HUES6 (cell line): ENCODE results near the gene WNT8B.

Experiments used
- H3K27ac ChIP-seq: 2 replicates; pipeline ENCODE4 v1.7.0; 2013; ENCODE audit warnings: low read depth, mild to moderate bottlenecking, low read length, inconsistent platforms
- H3K27me3 ChIP-seq: 2 replicates; pipeline ENCODE4 v1.6.1; 2013; ENCODE audit warnings: low read length; ENCODE audit not compliant: control insufficient read depth, insufficient read depth
- H3K36me3 ChIP-seq: 2 replicates; pipeline ENCODE4 v1.6.1; 2013; ENCODE audit warnings: low read length; ENCODE audit not compliant: control insufficient read depth, insufficient read depth
- H3K4me1 ChIP-seq: 2 replicates; pipeline ENCODE4 v1.6.1; 2013; ENCODE audit warnings: low read length; ENCODE audit not compliant: control insufficient read depth, insufficient read depth
- H3K4me3 ChIP-seq: 2 replicates; pipeline ENCODE4 v1.5.1; 2013; ENCODE audit warnings: low read depth, low read length
- H3K9ac ChIP-seq: one replicate; pipeline ENCODE4 v1.6.1; 2013; ENCODE audit warnings: mild to moderate bottlenecking, low read length
- H3K9me3 ChIP-seq: 2 replicates; pipeline ENCODE4 v1.6.1; 2013; ENCODE audit warnings: low read depth, low read length; ENCODE audit not compliant: control insufficient read depth, insufficient read depth

The WNT8B gene

GRCh38 chr10:100483876-100484666, 21.3 kb downstream of the WNT8B start:
- peaks cover 94% of the 10 kb centered on the region for H3K27me3 ChIP-seq
- H3K9me3 ChIP-seq = no peaks in the 10 kb centered on the region
- H3K4me3 ChIP-seq = no peak overlapping the region
- no peak overlapping the region for H3K9ac ChIP-seq
- H3K36me3 ChIP-seq = no peaks in the 10 kb centered on the region
- H3K27ac ChIP-seq = no peak overlapping the region
- peaks cover 39% of the 10 kb centered on the region for H3K4me1 ChIP-seq

GRCh38 chr10:100485366-100485765, 22.6 kb downstream of the WNT8B start:
- H3K36me3 ChIP-seq = no peaks in the 10 kb centered on the region
- H3K4me3 ChIP-seq = peak overlapping the region; percentile 5
- H3K4me1 ChIP-seq = peaks cover 39% of the 10 kb centered on the region
- no peaks in the 10 kb centered on the region for H3K9me3 ChIP-seq
- H3K27me3 ChIP-seq = peaks cover 94% of the 10 kb centered on the region
- no peak overlapping the region; the same call in 1 of the 2 replicates for H3K27ac ChIP-seq
- H3K9ac ChIP-seq = peak overlapping the region; percentile 46

GRCh38 chr10:100485801-100486495, 23.1 kb downstream of the WNT8B start:
- Histone ChIP-seq H3K36me3 (no peaks in the 10 kb centered on the region), H3K4me1 (peaks cover 39% of the 10 kb centered on the region), H3K9me3 (no peaks in the 10 kb centered on the region), H3K4me3 (peak overlapping the region; percentile 5), H3K9ac (no peak overlapping the region), H3K27ac (no peak overlapping the region), H3K27me3 (peaks cover 93% of the 10 kb centered on the region)

DNA sequence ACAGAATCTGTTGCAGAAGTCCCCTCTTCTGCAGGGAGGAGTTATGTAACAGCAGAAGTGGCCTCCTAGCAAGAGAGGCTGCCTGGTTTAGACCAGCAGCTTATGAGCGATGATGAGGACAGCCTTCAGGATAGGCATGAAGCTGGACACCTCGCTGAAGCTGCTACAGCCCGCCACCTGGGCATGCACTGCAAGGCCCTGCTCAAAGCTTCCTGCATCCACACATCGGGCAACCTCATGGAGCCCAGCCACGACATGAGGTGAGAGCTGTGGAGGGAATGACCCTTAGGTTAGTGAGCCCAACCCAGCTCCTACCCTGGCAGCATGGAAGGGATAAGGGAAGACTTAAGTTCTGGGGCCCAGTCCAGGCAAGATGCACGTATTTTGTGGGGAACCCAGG, 24.7 kb downstream of the WNT8B start:
- Histone ChIP-seq H3K27ac (no peak overlapping the region), H3K9me3 (no peaks in the 10 kb centered on the region), H3K4me3 (no peak overlapping the region), H3K4me1 (peaks cover 39% of the 10 kb centered on the region), H3K9ac (no peak overlapping the region), H3K36me3 (no peaks in the 10 kb centered on the region), H3K27me3 (peaks cover 80% of the 10 kb centered on the region)

- H3K36me3 ChIP-seq = no peaks in the 10 kb centered on the region
- no peak overlapping the region for H3K9ac ChIP-seq
- H3K4me3 ChIP-seq = no peak overlapping the region
- peaks cover 61% of the 10 kb centered on the region for H3K27me3 ChIP-seq
- H3K27ac ChIP-seq = no peak overlapping the region
- no peaks in the 10 kb centered on the region for H3K9me3 ChIP-seq
- H3K4me1 ChIP-seq = peaks cover 27% of the 10 kb centered on the region
Observed at GRCh38 chr10:100489396-100489795, 26.6 kb downstream of the WNT8B start.

- no peak overlapping the region for H3K9ac ChIP-seq
- no peak overlapping the region for H3K4me3 ChIP-seq
- H3K27ac ChIP-seq = no peak overlapping the region
- H3K27me3 ChIP-seq = peaks cover 51% of the 10 kb centered on the region
- no peaks in the 10 kb centered on the region for H3K9me3 ChIP-seq
- H3K36me3 ChIP-seq = no peaks in the 10 kb centered on the region
- H3K4me1 ChIP-seq = peaks cover 16% of the 10 kb centered on the region
Observed at GRCh38 chr10:100490531-100490930, 27.7 kb downstream of the WNT8B start.

GRCh38 chr10:100496567-100496966, 33.8 kb downstream of the WNT8B start:
- H3K9me3 ChIP-seq = no peaks in the 10 kb centered on the region
- H3K9ac ChIP-seq = no peak overlapping the region
- H3K4me1 ChIP-seq = no peaks in the 10 kb centered on the region
- H3K27ac ChIP-seq = no peak overlapping the region
- peaks cover 8% of the 10 kb centered on the region; the same call in 1 of the 2 replicates for H3K27me3 ChIP-seq
- no peak overlapping the region for H3K4me3 ChIP-seq
- 0 out of 2 replicates have a peak, but pooled peaks cover 2% of the 10 kb centered on the region for H3K36me3 ChIP-seq

DNA sequence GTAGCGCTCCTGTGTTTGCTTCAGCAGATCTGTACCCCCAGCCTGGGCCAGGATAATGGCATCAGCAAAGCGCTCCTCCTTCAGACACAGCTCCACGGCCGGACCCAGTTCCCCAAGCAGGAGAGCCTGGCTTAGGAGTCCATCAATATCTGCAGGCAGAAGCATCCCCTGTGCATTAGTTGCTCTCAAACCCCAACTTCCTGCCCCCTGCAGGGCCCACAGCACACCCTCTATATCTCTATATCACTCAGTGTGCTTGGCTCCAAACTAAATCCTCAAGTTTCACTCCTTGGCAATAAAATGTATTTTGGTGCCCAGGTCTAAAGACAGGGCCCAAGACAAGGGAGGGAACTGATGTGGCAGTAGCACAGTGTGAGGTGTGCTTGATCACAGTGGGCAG, 35.2 kb downstream of the WNT8B start:
- H3K9me3 ChIP-seq = no peaks in the 10 kb centered on the region

DNA sequence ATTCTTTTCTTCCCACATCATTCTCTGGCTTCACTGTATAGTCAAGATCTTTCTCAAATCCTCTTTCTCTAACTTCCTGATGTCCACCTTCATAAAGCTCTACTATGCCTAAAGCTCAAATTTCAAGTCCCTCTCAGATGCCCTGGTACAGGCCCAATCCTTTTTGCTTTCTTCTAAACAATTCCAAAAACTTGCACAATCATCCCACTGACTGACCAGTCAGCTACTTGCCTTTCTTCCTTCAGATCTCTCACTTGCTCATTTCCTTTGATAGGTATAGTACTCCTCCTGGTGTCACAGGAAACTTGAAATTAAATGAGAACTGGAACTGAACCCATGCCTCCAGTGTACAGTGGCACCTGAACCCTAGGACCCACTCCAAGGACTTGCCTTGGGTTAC, 38.6 kb downstream of the WNT8B start:
- H3K36me3 ChIP-seq = no peaks in the 10 kb centered on the region
- H3K27me3 ChIP-seq = 0 out of 2 replicates have a peak, but pooled peaks cover 3% of the 10 kb centered on the region
- H3K4me1 ChIP-seq = no peaks in the 10 kb centered on the region
- H3K9ac ChIP-seq = no peak overlapping the region
- no peak overlapping the region for H3K27ac ChIP-seq
- H3K9me3 ChIP-seq = no peaks in the 10 kb centered on the region
- no peak overlapping the region for H3K4me3 ChIP-seq

More for the DNA sequence above, 35.2 kb downstream of the WNT8B start:
- Histone ChIP-seq H3K36me3 (0 out of 2 replicates have a peak, but pooled peaks cover 2% of the 10 kb centered on the region), H3K4me3 (no peak overlapping the region), H3K27me3 (0 out of 2 replicates have a peak, but pooled peaks cover 6% of the 10 kb centered on the region), H3K27ac (no peak overlapping the region), H3K4me1 (no peaks in the 10 kb centered on the region), H3K9ac (no peak overlapping the region)

- H3K36me3 ChIP-seq = no peaks in the 10 kb centered on the region
- peaks cover 3% of the 10 kb centered on the region; the same call in 1 of the 2 replicates for H3K27me3 ChIP-seq
- H3K9me3 ChIP-seq = no peaks in the 10 kb centered on the region
- no peaks in the 10 kb centered on the region for H3K4me1 ChIP-seq
- H3K9ac ChIP-seq = no peak overlapping the region
- H3K27ac ChIP-seq = no peak overlapping the region
- H3K4me3 ChIP-seq = no peak overlapping the region
Observed at GRCh38 chr10:100502926-100503494, 40.2 kb downstream of the WNT8B start.

DNA sequence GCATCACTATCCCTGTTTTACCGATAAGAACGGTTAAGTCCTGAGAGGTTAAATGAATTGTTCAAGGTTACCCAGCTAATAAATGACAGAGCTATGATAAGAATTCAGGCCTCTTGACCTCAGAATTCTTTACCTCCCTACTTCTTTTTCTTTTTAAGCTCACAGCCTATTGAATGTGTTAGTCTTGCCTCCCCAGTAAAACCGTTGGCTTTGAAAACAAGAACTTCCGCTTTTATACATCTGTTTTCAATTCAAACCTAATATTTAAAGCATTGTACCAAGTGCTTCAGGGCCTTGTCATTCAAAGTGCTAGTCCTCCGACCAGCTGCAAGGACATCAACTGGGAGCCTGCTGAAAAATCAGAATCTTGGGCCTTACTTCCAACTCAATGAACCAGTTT, 41.3 kb downstream of the WNT8B start:
- Histone ChIP-seq H3K9me3 (no peaks in the 10 kb centered on the region), H3K4me1 (no peaks in the 10 kb centered on the region), H3K27ac (no peak overlapping the region), H3K36me3 (no peaks in the 10 kb centered on the region), H3K9ac (no peak overlapping the region), H3K4me3 (no peak overlapping the region), H3K27me3 (peaks cover 3% of the 10 kb centered on the region; the same call in 1 of the 2 replicates)
